Activated CD4-positive, CD25-positive, alpha-beta regulatory T cell treated with anti-CD3 and anti-CD28 coated beads, Interleukin-2, amount 50 U/mL, for 24 hours (primary cell): ENCODE results near the gene PKNOX2.

ENCODE experiments used
- ATAC-seq, 2 donors: fragments of 150-1000 bp; cut with Tn5 transposase; one replicate each; pipeline ENCODE4 v1.10.0; 2021; ENCODE audit warnings: mild to moderate bottlenecking in 1 of 2, moderate library complexity in 1 of 2

PKNOX2 gene

DNA sequence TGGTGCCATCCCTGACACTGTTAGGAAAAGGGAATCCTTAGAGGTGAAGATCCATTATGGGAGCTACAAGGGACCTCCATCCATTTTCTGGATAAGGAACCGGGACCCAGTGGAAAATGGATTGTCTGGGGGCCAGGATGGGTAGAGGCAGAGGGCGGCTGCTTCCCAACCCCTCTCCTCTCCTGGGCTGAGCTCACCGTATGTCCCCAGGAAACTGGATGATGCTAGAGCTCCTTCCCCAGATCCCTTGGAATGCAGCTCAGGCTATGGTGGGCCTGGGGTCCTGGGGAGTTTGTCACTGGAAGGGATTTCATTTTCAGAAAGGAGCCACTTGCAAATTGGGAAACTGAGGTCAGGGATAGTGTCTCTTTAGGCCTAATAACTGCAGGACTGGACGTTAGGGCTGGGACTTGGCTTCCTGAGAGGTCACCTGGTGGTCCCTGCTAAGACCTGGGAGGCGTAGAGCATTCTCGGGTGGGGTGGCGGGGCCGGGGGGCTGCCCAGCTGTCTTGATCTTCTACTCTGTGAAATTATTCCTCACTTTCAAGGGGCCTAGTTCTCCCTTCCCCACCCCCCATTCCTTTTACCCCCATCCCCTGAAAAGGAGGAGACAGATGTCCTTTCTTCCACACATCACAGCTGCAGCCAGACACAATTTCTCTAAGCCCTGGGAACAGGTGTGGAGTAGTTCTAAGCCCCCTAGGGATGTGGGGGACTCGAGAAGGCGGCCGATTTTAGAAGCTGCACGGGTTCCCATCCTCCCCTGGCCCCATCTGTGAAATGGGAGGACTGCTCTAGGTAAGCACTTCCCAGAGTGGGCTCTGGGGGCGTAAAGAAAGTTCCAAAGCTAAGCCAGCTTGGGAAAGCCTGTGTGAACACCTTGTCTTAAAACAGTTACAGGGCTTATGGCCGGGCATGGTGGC, 99.8 kb downstream of the PKNOX2 start:
- no peak for ATAC-seq

- ATAC-seq: no peak
Measured at GRCh38 chr11:125267548-125267947, 103.0 kb downstream of the PKNOX2 start.

DNA sequence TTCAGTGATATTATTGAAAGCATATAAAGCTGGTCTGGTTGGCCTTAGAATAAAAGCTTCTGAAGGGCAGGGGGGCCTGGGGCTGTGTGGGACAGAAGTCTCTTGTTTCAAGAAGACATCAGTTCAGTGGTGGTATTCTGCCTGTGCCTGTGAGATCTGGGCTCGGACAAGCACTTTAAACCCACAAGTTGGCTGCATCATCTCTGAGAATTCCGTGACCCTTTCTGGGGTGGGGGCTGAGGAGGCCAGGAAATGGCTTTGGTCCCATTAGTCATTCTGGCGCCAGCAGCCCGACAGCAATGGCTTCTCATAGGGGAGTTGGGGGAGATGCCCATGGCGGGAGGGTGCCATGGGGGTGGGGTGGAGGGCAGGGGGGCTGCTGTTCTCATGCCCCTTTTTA, 104.1 kb downstream of the PKNOX2 start:
- no peak for ATAC-seq

GRCh38 chr11:125270106-125270505, 105.6 kb downstream of the PKNOX2 start:
- ATAC-seq: no peak

- no peak for ATAC-seq
Measured at GRCh38 chr11:125270711-125271110, 106.2 kb downstream of the PKNOX2 start.

- no peak for ATAC-seq
Measured at GRCh38 chr11:125271483-125272091, 107.0 kb downstream of the PKNOX2 start.

DNA sequence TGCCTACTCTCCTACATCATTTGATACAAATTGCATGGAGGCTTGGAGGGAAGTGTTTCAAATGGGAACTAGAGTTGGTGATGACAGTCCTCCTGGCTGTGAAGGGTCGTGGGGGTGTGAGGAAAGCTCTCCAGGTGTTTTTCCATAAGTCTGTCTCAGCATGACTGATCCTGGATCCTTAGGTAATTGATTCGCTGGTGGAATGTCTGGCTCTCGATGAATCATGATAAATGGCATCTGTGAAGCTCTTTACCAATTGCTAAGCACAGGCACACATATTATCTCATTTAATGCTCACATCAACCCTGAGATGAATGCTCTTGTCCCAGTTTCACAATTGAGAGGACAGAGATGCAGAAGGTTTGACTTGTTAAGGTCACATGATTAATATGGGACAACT, 107.5 kb downstream of the PKNOX2 start:
- no peak for ATAC-seq

- no peak for ATAC-seq
Measured at GRCh38 chr11:125272821-125273220, 108.3 kb downstream of the PKNOX2 start.

- ATAC-seq: no peak
Measured at GRCh38 chr11:125273519-125274000, 109.0 kb downstream of the PKNOX2 start.

GRCh38 chr11:125274309-125274708, 109.8 kb downstream of the PKNOX2 start:
- ATAC-seq: no peak

DNA sequence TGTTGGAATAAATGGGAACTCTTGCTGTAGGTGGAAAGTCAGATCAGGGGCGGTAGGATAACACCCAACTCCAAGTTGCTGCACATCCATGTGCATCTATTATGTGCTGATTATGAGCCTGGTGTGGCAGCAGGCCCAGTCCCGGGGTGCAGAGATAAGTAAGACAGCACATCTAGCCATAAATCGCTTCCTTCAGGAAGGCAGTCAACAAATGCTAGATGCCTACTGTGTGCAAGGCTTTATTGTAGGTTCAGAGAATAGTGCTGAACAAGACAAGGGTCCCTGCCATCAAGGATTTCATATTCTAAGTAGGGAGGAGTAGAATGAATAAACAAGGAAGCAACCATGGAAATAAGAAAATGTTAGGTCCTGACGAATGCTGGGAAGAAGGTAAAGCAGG, 110.2 kb downstream of the PKNOX2 start:
- no peak for ATAC-seq

DNA sequence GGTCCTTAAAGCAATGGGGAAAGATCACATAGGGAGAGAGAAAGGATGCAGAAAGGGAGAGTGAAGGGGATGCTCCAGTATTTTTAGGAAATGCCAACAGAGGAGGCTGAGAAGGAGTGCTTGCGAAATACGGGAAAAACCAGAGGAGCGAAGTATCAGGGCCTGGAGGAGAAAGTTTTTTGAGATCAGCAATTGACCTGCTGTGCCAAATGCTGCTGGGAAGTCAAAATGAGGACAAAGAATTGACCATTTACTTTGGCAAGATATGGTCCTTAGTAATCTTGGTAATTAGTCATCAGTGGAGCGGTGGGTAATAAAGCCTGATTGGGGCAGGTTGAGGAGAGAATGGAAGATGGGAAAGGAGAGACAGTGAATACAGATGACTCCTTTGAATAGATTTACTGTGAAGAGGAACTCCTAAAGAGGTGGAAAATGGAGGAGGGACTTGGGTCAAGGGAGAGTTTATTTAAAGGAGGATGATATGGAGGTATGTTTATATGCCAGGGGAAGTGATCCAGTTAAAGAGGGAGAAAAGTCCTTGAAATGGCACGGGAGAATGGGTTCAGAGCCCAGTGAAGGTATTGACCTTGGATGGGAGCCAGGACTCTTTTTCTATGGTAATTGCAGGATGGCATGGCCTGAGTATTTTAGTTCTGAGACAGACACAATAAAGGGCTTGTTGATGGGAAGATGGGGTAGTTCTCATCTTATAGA, 111.5 kb downstream of the PKNOX2 start:
- no peak for ATAC-seq

- no peak for ATAC-seq
Measured at GRCh38 chr11:125276619-125276976, 112.0 kb downstream of the PKNOX2 start.

GRCh38 chr11:125279676-125280418, 115.3 kb downstream of the PKNOX2 start:
- ATAC-seq: no peak

DNA sequence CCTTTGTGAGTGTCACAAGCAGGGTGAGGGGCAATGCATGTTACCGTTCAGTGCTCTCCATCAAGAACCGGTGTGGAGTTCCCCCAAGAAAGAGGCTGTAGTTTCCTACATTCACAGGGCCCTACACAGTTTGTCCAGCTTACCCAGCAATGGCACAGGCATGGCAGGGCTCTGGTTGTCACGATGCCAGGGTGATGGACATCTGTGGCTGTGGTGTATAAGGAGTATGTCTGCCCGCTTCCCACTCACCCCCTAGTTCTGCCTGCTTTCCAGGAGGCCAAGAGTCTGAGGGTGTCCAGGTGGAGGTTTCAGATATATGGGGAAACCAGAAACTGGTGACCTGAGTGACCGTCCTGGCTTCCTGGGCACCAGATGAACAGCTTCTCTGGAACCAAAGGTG, 116.1 kb downstream of the PKNOX2 start:
- no peak for ATAC-seq

DNA sequence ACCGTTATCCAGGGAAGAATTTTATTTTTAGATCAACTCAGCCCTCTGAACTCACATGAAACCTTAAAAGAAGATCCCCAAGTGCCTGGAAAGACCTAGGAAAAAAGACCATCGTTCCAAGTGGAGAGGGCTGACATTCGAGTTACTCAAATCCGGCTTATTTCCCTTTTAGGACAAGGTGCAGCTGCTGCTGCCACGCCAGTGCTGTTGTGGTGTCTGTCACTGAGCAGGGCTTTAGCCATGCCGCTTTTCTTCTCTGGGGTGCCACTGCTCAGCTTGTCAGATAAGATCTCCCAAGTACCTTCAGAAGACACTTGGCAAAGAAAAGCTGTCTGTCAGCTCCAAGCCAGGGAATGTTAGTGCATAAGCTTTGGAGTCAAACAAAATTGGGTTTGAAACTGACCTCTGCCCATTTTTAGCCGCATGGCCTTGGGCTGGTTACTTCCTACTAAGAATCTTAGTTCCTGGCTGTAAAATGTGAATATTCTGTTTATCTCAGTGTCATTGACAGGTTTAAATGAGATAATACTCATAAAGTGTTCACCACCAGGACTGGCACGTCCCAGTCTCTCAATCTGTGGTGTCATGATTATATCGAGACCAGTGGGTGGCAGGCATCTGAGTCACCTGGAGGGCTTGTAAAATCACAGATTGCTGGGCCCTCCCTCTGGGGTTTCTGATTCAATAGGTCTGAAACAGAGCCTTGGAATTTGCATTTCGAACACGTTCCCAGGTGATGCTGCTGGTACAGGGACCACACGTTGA, 117.5 kb downstream of the PKNOX2 start:
- ATAC-seq: no peak

DNA sequence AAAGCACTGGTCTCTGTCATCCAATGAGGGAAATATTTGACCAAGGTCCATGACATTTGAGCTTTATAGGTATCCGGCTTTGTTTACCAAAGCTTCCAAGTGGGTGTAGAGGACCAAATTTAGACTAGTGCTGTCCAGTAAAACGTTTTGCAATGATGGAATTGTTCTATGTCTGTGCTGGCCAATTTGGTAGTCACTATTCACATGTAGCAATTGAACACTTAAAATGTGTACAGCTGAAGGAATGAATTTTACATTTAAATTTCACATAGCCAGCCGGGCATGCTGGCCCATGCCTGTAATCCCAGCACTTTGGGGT, 118.0 kb downstream of the PKNOX2 start:
- ATAC-seq: no peak

DNA sequence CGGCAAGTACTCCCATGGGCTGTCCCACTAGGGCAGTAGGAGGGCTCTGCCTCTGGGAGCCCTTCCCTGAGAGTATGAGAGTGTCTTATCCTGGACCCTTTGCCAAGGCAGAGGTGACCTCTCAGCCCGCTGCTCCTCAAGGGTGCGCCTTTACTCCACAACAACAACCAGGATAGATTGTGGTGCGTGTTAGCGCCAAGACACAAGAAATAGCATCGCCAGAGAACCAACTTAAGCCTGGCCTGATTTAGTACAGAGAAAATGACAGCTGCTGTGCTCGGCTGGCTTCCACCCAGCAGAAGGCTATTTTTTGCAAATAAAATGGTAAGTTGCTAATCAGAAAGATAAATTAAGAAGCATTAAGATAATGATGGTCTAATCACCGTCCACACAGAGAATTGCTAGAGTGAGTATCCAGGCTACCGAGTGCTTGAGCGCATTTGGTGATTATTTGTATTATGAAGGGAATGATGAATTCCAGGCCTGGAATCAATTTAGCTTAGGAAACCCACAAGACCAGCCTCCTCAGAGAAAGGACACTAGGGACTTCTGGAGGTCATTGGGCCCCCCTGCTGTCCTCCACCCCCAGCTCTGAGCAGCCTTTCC, 119.8 kb downstream of the PKNOX2 start:
- ATAC-seq: no peak

DNA sequence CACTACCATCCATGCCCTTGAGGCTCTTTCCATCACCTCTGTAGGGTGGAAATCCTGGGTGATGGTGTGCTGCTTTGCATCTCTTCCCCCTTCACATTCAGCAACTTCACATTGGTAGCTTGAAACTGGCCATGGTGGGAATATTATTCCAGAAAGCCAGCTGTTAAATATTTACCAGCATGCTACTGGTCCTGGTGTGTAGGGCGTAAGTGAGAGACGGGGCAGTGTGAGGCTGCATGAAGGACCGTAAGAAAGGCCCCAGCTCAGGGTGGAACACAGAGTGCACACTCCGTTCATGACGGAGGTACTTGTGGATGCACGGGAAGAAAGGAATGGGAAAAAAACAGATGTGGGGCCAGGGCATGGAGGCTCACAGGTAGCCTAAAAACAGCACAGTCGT, 121.3 kb downstream of the PKNOX2 start:
- ATAC-seq: no peak

DNA sequence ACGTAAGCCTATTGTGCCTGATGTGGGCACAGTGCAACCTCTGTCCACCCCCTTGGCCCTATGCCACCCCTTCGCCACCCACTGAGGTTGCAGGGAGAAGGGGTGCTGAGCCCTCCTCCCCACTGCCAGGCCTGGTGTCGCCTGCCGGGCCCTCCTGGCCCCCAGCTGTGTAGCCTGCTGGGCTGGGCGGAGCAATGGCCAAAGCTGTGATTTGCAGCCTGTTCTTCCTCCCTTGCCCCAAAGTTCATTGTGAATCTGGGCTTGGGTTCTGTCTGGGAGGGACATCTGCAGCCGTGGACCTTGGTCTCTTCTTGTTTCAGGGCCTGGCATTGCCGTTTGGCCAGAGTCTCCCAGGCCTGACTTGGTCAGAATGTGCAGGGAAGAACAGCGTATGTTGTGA, 121.9 kb downstream of the PKNOX2 start:
- ATAC-seq: no peak

DNA sequence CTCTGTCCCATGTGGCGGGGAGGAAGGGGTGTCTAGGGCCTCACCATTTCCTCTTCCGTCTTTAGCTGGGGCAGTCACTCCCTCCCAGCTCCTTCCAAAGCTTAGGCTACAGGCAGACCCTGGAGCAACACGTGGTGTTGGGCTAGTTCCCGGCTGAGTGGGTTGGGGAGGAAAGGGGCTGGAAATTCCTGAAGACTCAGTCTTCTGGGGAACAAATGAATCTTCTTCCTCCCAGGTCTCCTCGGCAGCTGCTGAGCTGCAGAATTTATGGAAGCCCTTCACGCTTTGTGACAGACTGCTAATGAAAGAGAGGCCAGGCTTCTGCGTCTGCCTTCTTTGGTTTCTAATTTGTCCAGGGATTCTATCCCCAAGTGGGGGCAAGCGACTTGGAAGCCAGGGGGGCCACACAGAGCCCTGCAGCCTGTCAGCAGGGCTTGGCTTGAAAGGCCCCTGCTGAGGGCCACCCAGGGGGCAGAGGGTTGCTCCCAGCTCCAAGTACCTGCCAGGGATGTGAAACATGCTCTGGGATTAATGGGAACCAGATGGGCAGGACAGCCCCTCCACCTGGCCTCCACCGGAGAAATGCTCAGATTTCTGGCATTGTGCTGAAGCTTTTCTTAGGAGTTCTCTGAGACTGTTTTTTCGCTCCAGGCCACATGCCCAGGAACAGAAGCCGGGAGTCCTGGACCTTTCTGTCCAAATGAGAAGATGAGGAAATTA, 123.1 kb downstream of the PKNOX2 start:
- ATAC-seq: no peak
